SK-N-SH treated with all-trans-retinoic acid at 6 μM for 48 hours (cell line): ENCODE results near the gene ANXA11.

Experiments used
- ARNTL ChIP-seq: fragments of 450-650 bp; formaldehyde crosslinking; IDR thresholded peaks from 2 replicates; pipeline ENCODE4 v1.5.0; 2020; ENCODE audit warnings: low read depth, mild to moderate bottlenecking, moderate library complexity, borderline replicate concordance
- BACH2 ChIP-seq: fragments of 250-450 bp; sonication (Bioruptor Pico); IDR thresholded peaks from 2 replicates; pipeline ENCODE4 v1.9.0; 2021; ENCODE audit warnings: mild to moderate bottlenecking, borderline replicate concordance
- CSDC2 ChIP-seq: fragments of 250-450 bp; sonication (Bioruptor Pico); IDR thresholded peaks from 2 replicates; pipeline ENCODE4 v1.5.0; 2020; ENCODE audit warnings: mild to moderate bottlenecking, moderate library complexity
- GLIS3 ChIP-seq: fragments of 250-450 bp; sonication (Bioruptor Pico); IDR thresholded peaks from 2 replicates; pipeline ENCODE4 v1.5.0; 2020; ENCODE audit warnings: mild to moderate bottlenecking, moderate library complexity
- ISL1 ChIP-seq: fragments of 250-450 bp; sonication (Bioruptor Pico); IDR thresholded peaks from 2 replicates; pipeline ENCODE4 v2.1.2; 2022; ENCODE audit warnings: mild to moderate bottlenecking, moderate library complexity
- RARB ChIP-seq: fragments of 250-450 bp; sonication (Bioruptor Pico); IDR thresholded peaks from 2 replicates; pipeline ENCODE4 v1.8.0; 2021; ENCODE audit warnings: mild to moderate bottlenecking, moderate library complexity
- ZFP3 ChIP-seq: fragments of 250-450 bp; sonication (Bioruptor Pico); IDR thresholded peaks from 2 replicates; pipeline ENCODE4 v1.5.0; 2020; ENCODE audit warnings: mild to moderate bottlenecking, moderate library complexity
- ZFP30 ChIP-seq: fragments of 450-650 bp; formaldehyde crosslinking; IDR thresholded peaks from 2 replicates; pipeline ENCODE4 v1.5.0; 2022; ENCODE audit warnings: mild to moderate bottlenecking, moderate library complexity
- TF ChIP-seq, protein P1 (sequence below): fragments of 250-450 bp; sonication (Bioruptor Pico); IDR thresholded peaks from 2 replicates; pipeline ENCODE4 v1.5.1; 2020; ENCODE audit warnings: low read depth, mild to moderate bottlenecking, moderate library complexity

DNA sequence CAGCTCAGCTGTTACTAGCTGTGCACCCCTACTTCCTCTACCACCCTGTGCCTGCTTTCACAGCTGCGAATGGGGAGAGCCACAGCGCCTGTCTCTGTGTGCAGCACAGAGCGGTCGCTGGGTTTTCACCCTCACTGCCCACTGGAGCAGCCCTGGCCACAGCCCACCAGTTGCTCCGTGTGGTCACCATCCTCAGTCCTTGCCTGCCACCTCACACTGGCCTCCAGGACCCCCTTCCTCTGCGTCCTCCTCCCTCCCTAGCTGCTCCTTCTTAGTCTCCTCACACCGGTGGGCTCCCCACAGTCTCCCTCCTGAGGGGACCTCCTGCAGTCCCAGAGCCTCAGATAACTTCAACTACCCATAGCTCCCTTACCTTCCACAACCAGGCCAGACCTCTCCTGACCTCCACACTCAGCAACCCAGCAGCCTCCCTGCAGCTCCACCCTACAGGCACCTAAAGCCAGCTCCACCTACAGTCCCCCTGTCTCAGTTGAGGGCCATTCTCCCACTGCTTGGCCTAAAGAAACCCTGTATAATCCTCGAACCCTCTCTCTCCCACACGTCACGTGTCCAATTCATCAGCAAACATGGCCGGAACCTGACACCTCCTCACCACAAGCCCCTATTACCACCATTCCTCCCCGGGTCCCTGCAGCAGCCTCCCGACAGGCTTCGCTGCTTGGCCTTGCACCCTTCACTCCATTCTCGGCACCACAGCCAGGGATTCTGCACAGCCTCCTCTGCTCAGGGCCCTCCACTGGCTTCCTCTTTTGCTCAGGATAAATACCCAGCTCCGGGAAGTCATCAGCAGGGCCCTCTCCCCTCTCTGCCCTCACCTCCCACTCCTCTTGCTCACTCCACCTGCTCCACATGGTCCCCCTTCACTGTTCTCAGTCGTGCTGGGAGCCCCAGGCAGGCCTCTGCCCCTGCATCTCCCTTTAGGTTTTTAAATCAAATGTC lies 44.7 kb downstream of the ANXA11 start:
- TF ChIP-seq ZFP30 (CRISPR knock-in tag) (no peak), ISL1 (CRISPR knock-in tag) (no peak), BACH2 (CRISPR knock-in tag) (no peak), GLIS3 (CRISPR knock-in tag) (no peak), RARB (CRISPR knock-in tag) (no peak), CSDC2 (CRISPR knock-in tag) (no peak), ARNTL (no peak), ZFP3 (no peak)
- TF ChIP-seq, protein P1, sequence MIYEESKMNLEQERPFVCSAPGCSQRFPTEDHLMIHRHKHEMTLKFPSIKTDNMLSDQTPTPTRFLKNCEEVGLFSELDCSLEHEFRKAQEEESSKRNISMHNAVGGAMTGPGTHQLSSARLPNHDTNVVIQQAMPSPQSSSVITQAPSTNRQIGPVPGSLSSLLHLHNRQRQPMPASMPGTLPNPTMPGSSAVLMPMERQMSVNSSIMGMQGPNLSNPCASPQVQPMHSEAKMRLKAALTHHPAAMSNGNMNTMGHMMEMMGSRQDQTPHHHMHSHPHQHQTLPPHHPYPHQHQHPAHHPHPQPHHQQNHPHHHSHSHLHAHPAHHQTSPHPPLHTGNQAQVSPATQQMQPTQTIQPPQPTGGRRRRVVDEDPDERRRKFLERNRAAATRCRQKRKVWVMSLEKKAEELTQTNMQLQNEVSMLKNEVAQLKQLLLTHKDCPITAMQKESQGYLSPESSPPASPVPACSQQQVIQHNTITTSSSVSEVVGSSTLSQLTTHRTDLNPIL (CRISPR knock-in tag), result no peak
